KOPT-K1 (cell line): ENCODE results near the gene CHST12.
A peak's percentile ranks its signal among the peaks of the same experiment; 100 is the strongest.
"Not testable (repeated sequence)": the region's sequence is repeated elsewhere in the genome, so short reads cannot be mapped to it uniquely, and the experiment has no call there.

Source experiments
- H3K27ac ChIP-seq: fragments of 200-600 bp; sonication (generic); 2 replicates; pipeline ENCODE4 v1.5.1; 2016; ENCODE audit warnings: antibody characterized with exemption, mild to moderate bottlenecking, low read depth, low read length; ENCODE audit not compliant: poor library complexity, severe bottlenecking
- H3K36me3 ChIP-seq: fragments of 200-600 bp; sonication (generic); 2 replicates; pipeline ENCODE4 v1.5.1; 2017; ENCODE audit warnings: antibody characterized with exemption, mild to moderate bottlenecking, low read length, moderate library complexity; ENCODE audit not compliant: insufficient read depth
- H3K9me3 ChIP-seq: fragments of 200-600 bp; sonication (generic); 2 replicates; pipeline ENCODE4 v1.5.1; 2017; ENCODE audit warnings: antibody characterized with exemption, low read length, mild to moderate bottlenecking; ENCODE audit not compliant: insufficient read depth, poor library complexity, severe bottlenecking

Gene CHST12

DNA sequence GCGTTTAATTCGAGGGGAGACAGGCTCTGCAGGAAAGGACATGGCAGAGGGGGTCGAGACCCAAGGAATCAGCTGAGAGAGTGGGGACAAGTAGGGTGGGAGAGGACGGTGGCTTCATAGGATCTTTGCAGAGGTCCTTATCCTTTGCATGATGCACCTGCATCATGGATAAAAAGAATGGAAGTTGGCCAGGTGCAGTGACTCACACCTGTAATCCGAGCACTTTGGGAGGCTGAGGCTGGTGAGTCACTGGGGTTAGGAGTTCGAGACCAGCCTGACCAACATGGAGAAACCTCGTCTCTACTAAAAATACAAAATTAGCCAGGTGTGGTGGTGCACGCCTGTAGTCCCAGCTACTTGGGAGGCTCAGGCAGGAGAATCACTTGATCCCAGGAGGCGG, 17.3 kb upstream of the CHST12 start:
- H3K9me3 ChIP-seq, H3K27ac ChIP-seq: not testable (repeated sequence)
- peaks cover 56% of the 10 kb centered on the region for H3K36me3 ChIP-seq

DNA sequence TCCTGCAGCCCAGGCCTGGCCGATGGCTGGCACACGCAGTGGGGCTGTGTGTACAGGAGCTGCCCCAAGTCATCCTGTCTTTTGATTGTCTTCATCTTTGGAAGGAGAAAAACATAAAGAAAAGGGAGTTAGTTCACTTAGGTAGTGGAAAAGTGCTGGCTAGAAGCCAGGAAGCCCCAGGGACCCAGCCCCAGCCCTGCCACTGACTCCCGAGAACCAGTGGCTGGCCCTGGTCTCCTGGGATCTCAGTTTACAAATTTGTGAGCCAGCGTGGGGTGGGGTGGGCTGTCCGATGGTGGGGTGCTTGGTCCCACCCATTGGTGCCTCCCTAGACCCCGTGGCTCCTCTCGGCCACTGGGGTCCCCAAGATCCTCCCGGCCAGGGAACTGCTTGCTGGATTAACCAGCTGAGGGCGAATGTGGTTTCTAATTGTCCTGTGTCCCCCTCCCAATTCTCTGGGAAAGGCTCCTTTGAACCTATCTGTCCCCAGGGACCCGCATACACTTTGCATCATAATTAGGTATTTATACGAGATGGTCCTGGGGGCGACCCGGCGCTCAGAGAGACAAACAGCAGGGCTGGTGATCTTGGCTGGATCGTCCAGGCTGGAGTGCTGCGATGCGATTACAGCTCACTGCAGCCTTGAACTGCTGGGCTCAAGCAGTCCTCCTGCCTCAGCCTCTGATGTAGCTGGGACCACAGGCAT, 16.3 kb upstream of the CHST12 start:
- peaks cover 52% of the 10 kb centered on the region for H3K36me3 ChIP-seq
- no peak overlapping the region for H3K27ac ChIP-seq
- no peaks in the 10 kb centered on the region for H3K9me3 ChIP-seq

DNA sequence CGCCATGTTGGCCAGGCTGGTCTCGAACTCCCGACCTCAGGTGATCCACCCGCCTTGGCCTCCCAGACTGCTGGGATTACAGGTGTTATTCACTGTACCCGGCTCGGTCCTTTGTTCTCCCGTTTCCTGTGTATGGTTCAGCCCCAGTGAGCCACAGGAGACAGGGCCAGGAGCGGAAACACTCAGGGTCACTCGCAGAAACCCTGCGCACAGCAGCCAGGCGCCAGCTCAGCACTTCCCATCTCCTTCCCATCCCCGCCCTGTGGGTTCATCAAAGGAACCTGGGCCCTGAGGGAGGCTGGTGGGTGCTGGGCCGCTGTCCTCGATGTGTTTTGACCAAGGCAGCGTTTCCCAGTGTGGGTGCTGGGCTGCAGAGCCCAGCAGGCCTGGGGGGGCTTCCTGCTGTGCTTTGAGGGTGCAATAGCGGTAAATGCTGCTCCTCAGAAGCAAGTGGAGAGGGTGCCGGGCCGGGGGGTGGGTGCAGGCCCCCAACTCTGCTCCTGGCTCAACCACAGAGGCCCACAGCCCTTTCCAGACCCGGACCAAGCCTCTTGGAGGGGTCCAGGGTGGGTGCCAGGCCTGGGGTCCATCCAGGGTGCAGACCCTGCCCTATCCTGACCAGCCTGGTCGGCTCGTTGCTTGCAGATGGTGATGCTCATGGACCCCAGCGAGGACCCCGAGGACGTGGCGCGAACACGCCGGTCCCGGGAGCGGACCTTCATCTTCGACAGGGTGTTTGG, 15.3 kb upstream of the CHST12 start:
- peaks cover 45% of the 10 kb centered on the region; the same call in 1 of the 2 replicates for H3K36me3 ChIP-seq
- H3K27ac ChIP-seq = no peak overlapping the region
- no peaks in the 10 kb centered on the region for H3K9me3 ChIP-seq

DNA sequence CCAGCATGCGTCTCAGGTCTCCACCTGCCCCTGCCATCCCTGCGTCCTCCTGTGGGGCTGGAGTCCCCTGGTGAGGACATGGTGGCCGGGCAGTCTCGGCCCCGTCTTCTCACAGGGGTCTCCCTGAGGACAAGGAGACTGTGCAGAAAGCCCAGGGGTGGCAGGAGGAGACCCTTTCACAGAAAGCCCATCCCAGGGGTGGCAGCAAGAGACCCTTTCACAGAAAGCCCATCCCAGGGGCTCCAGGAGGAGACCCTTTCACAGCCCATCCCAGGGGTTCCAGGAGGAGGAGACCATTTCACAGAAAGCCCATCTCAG, 14.8 kb upstream of the CHST12 start:
- no peak overlapping the region for H3K27ac ChIP-seq
- no peaks in the 10 kb centered on the region for H3K9me3 ChIP-seq
- H3K36me3 ChIP-seq = peaks cover 41% of the 10 kb centered on the region; the same call in 1 of the 2 replicates

DNA sequence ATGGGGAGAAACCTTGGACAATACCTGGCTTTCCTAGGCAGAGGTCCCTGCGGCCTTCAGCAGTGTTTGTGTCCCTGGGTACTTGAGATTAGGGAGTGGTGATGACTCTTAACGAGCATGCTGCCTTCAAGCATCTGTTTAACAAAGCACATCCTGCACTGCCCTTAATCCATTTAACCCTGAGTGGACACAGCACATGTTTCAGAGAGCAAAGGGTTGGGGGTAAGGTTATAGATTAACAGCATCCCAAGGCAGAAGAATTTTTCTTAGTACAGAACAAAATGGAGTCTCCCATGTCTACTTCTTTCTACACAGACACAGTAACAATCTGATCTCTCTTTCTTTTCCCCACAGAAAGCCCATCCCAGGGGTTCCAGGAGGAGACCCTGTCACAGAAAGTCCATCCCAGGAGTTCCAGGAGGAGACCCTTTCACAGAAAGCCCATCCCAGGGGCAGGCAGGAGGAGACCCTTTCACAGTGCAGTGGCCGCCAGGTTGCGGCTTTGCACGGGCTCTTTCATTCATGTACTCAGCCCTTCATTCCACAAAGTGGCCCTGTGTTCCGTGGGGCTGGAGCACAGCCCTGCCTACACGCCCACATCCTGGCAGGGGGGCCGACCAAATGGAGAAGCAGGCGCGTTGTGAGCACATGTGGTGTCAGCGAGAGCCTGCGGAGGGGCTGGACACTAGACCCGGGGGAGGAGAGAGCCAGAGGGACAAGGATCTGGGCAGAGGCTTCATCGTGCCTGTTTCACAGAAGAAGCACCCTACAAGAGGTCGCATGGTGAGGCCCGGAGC, 13.2 kb upstream of the CHST12 start:
- H3K27ac ChIP-seq, H3K9me3 ChIP-seq: not testable (repeated sequence)
- H3K36me3 ChIP-seq = peaks cover 25% of the 10 kb centered on the region; the same call in 1 of the 2 replicates

DNA sequence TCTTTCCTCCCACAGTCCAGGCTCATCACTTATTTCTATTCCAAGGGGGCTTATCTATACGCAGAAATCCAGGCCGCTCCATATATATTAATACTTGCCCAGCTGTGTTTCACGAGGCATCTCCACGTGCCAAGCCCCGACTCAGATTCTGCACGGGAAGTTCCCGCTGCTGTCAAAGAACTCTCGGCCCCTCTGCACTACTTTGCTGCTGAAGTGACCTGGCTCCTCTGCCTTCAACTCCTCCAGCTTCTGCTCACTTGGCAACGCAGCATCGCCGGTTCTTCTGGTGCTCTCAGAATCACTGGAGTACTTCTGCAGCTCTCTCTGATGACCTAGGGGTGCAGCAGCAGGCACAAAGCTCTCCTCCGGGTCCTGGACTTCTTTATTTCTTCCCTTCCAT, 9.7 kb upstream of the CHST12 start:
- peaks cover 17% of the 10 kb centered on the region; the same call in 1 of the 2 replicates for H3K36me3 ChIP-seq
- no peak overlapping the region for H3K27ac ChIP-seq
- H3K9me3 ChIP-seq = no peaks in the 10 kb centered on the region

DNA sequence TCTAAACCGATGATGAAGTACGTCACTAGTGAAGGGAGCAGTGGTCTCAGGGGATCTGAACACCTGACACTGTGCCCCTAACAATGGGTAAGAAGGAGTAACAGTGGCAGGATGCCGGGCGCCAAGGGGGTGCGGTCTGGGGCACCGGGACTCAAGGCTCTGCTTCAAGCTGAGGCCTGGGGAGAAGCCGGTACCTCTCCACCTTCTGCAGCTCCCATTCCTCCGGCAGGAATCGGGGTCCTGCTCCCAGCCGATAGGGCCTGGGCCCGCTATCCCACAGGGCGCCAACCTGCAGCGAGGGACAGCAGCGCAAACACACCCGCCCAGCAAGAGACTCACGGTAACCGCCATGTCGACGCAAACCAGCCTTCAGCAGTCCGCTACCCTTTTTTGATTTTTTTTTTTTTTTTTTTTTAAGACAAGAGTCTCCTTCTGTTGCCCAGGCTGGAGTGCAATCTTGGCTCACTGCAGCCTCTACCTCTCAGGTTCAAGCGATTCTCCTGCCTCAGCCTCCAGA, 8.8 kb upstream of the CHST12 start:
- Histone ChIP-seq H3K9me3 (no peaks in the 10 kb centered on the region), H3K27ac (no peak overlapping the region), H3K36me3 (peaks cover 17% of the 10 kb centered on the region; the same call in 1 of the 2 replicates)

DNA sequence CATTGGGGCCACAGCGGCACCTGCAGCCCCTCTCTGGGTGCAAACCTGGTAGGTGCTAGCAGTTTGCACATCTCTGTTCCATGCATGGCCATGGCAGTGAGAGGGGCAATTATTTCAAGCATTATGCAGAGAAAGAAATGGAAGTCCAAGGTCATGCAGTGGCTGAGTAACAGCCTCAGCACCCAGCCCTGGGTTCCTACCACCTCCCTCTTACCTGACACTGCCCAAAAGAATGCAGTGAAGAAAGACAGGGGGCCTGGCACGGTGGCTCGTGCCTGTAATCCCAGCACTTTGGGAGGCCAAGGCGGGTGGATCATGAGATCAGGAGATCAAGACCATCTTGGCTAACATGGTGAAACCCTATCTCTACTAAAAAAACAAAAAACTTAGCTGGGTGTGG, 4.9 kb upstream of the CHST12 start:
- Histone ChIP-seq H3K9me3 (no peaks in the 10 kb centered on the region), H3K27ac (no peak overlapping the region), H3K36me3 (no peaks in the 10 kb centered on the region)

DNA sequence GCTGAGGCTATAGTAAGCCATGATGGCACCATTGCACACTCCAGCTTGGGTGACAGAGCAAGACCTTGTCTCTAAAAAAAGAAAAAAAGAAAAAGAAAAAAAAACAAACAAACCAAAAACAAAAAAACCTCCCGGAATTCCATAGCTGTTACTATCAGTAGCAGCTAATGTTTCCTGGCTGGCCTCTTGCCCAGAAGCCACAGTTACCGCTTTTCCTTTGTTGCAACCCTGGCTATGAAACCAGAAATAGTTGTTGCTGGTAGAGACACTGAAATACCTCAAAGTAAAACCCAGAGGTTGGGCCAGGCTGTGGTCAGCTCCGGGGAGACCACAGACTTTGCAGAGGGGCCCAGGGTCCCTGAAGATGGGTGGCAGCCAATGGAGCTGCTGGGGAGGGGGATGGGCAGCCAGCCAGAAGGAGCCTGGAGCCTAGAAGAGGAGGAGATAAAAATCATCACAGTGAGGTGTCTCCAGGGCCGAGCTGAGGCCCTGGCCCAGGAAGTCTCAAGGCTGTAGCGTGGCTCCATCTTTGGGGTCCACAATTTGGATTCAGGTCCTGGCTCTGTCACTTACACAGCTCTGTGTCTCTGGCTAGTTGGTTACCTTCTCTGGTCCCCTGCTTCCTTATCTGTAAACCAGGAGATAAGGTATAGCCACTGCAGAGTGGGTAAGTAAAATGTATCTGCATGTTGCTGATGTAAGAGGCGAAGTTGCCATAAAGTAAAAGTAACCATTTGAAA, 3.4 kb upstream of the CHST12 start:
- no peaks in the 10 kb centered on the region for H3K36me3 ChIP-seq
- H3K27ac ChIP-seq = peak overlapping the region; percentile 53
- H3K9me3 ChIP-seq = no peaks in the 10 kb centered on the region

DNA sequence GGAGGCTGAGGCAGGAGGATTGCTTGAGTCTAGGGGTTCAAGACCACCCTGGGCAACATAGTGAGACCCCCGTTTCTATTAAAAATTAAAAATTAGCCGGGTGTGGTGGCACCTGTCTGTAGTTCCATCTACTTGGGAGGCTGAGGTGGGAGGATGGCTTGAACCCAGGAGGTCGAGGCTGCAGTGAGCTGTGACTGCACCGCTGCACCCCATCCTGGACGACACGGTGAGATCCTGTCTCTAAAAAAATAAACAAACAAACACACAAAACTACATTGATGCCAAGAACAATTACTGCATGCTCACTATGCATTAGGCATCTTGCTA, 761 bp upstream of the CHST12 start:
- Histone ChIP-seq H3K9me3 (no peaks in the 10 kb centered on the region), H3K27ac (peak overlapping the region; percentile 54), H3K36me3 (no peaks in the 10 kb centered on the region)

DNA sequence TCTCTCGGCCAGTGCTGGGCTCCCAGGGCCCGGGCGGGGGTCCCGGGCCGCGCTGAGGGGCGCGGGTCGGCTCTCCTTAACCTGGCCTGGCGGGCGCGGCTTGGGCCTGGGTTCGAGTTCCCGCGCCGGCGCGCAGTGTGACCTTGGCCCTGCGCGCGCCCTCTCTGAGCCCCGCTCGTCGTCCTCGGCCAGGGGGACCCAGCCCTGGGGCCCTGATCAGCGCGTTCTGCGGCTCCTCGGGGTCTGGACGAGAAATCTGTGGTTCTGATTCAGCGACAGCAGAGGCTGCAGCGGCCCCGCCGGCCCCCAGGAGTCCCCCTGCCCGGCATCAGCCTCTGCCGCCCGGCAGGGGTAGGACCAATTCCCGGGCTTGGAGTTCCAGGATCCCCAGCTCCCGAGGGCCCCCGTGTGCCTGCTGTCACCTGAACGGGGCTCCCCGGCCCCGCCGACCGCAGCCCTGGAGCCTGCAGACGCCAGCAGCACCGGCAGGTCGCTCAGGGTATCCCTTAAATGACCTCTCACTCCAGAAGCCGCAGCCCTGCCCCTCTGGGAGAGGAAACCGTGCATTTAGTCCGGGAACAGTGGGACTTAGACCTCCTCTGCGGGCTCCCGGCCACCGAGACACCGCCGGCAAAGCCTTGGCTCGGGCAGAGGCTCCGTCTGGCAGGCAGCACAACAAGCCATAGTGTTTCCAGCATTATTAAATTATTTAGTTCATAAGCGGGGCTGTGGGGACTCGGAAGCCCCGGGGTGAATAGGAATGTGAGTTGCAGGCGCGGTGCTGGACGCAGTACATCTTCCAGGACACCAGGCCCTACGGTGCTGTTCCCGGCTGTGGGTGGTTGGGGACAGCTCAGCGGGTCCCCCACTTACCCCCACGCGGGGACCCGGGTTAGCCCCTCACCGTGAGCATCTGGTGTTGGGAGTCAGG, 572 bp downstream of the CHST12 start:
- peaks cover 12% of the 10 kb centered on the region for H3K36me3 ChIP-seq
- peak overlapping the region; percentile 98 for H3K27ac ChIP-seq
- H3K9me3 ChIP-seq = no peaks in the 10 kb centered on the region

DNA sequence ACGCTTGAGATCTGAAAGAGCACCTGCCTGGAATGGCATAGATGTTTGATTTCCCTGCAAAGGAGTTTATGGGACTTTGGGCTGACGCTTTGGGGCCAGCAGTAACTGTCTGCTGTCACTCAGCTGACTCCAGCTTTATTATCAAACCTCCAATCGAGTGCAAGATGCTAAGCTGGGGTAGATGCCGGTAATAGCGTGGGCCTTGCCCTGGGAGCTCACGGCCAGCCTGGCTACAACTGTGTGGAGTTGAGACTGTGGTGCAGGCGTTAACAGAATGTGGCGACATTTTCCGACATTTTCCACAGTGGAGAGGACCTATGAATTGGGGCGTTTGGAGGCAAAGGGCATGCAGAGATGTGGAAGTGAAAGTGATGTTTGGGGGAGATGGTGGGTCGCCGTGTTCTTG, 1.3 kb downstream of the CHST12 start:
- peak overlapping the region; percentile 98 for H3K27ac ChIP-seq
- no peaks in the 10 kb centered on the region for H3K9me3 ChIP-seq
- H3K36me3 ChIP-seq = peaks cover 13% of the 10 kb centered on the region

DNA sequence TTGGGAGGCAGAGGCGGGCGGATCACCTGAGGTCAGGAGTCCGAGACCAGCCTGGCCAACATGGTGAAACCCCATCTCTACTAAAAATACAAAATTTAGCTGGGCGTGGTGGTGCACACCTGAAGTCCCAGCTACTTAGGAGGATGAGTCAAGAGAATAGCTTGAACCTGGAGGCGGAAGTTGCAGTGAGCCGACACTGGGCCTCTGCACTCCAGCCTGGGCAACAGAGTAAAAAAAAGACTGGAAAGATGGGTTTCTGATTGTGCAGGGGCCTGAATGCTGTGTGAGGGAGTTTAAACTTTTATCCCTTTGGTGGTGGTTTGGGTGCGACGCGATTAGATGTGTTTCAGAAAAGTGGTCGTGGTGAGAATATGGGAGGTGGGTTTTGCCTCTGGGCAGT, 1.8 kb downstream of the CHST12 start:
- Histone ChIP-seq H3K27ac (peak overlapping the region; percentile 98), H3K36me3 (peaks cover 13% of the 10 kb centered on the region), H3K9me3 (no peaks in the 10 kb centered on the region)
